GM18526 (cell line): ENCODE results near the gene EHD1.

ENCODE experiments used
- POLR2A ChIP-seq: IDR thresholded peaks from 3 replicates; pipeline ENCODE4 v1.6.1; 2011; ENCODE audit not compliant: insufficient read length; ENCODE audit errors: extremely low read depth

Gene EHD1

DNA sequence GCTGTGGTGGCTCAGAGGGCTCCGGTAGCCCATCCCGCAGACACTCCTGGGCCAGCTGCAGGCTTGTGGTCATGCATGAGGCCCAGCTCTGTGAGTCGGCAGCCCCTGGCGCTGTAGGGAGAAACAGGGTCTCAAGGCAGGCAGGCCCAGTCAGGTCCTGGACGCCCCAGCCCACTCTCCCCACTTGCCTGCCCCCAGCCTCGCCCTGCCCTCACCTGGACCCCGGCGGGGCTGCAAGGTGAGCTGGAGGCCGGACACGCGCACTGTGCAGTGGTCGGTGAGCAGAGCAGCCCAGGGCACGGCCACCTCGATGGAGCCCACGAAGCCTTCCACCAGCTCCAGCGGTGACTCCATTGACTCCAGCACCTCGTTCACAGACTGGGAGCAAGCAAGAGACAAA, 35.7 kb upstream of the EHD1 start:
- no peak for TF ChIP-seq POLR2A

DNA sequence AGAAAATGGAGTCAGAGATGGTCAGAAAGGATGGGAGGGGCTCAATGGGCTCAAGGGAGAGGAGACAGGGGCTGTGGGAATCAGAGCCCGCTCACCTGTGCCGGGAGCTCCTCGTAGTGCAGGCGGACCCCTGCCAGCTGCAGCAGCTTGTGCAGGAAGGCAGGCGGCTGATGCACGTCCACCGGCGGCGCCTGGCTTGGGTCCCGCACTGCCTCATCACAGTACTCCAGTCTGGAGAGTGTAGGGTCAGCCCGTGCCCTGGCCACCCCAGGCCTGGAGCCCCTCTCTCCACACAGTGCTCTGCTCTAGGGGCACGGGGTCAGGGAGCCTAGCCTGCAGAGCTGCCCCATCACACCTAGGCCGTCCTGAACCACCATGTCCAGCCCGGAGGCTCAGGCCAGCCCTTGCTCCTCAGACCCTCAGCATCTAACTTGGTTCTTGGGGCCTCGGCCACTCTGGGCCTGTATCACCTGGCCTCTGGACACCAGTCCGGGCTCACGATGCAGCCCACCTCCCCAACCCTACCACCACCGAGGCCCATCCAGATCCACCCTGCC, 34.8 kb upstream of the EHD1 start:
- no peak for TF ChIP-seq POLR2A

DNA sequence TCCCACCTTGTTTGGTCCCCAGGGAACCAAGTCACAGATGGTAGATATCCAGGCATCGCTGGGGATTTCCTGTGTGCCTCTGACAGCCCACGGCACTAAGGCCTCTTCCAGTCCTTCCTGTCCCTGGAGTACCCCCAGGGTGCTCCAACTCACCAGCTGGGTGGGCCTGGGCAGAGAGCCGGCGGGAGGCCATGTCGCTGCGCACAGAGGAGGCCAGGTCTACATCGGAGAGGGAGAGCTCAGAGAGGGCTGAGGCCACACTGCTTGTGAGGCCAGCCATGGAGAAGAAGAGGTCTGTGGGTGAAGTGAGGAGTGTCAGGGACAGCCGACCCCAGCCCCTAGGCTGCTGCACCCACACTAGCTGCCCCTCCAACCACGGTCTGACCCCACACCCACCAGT, 33.3 kb upstream of the EHD1 start:
- no peak for TF ChIP-seq POLR2A

- TF ChIP-seq POLR2A, result no peak
These were observed 32.7 kb upstream of the EHD1 start for GRCh38 chr11:64911142-64911541.

GRCh38 chr11:64910451-64911093, 32.2 kb upstream of the EHD1 start:
- no peak for TF ChIP-seq POLR2A

GRCh38 chr11:64909653-64910343, 31.4 kb upstream of the EHD1 start:
- no peak for TF ChIP-seq POLR2A

- TF ChIP-seq POLR2A, result no peak
These were observed 30.3 kb upstream of the EHD1 start for GRCh38 chr11:64908766-64909165.

DNA sequence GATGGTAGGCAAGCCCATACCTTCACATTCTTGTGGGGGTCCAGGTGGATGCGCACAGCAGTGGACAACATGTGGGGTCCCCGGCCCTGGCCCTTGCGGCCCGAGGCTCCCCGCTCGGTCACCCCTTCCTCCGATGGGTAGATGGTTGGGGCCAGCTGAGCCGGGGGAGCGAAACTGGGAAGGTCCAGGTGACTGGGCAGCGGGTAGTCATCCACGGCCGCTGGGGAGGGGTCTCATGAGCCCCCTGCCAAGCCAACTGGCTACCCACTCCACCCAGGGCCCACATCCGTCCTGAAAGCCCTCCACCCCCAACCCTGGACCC, 27.9 kb upstream of the EHD1 start:
- no peak for TF ChIP-seq POLR2A

DNA sequence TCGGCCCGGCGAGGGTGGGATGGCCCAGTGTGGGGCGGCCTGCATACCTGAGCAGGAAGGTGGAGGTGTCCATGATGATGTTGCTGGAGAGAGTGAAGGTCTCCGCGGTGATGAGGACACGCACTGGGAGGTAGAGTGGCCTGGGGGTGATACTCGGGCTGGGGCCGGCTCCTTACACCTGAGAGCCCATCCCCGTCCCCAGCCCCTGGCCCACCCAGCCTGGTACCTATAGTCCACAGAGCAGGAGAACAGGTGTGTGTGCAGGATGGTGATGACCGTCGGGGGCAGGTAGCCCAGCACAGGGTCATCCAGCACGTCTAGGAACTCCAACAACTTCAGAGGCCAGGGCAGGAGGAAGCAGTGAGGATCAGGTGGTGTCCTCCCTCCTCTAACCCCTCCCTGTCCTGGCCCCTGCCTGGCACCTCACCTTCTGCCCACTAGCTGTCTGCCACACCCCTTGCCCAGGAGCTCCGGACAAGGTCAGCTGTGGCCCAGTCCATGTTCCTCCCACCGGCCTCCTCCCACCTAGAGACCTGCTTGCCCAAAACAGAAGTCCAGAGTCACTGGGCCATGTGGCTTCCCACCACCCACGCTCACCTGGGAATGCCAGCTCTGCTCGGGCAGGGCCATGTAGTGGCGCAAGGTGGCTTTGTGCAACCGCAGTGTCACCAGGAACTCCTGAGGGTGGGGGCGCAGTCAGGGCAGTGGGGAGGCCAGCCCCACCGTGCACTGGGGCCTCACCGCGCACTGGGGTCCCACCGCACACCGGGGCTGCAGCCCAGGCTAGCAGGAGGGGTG, 27.3 kb upstream of the EHD1 start:
- no peak for TF ChIP-seq POLR2A

DNA sequence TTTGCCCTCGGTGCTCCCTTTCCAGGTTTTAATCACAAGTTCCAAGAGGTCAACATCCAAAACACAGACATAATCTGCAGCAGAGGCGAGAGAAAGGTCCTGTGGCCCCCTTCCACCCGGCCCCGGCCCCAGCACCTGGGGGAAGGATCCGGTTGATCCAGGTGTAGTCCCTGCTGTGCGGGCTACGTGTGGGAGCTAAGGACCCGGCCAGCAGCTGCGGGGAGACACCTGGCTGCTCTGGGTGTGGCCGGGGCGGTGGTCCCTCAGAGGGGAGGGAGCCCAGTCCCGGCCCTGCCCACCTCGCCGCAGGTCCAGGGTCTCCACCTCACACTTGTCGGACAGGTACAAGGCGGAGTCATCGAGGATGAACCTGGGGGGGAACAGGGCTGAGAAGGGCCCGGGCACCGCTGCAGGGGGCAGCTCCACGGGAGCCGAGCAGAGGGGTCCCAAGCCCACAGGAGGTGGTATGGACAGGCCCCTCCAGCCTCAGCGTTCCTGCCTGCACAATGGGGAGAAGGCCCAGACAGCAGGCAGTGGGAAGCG, 24.9 kb upstream of the EHD1 start:
- no peak for TF ChIP-seq POLR2A

GRCh38 chr11:64902102-64902900, 23.9 kb upstream of the EHD1 start:
- no peak for TF ChIP-seq POLR2A

- TF ChIP-seq POLR2A, result no peak
These were observed 22.4 kb upstream of the EHD1 start for GRCh38 chr11:64900774-64901173.

GRCh38 chr11:64900263-64900678, 21.9 kb upstream of the EHD1 start:
- TF ChIP-seq POLR2A, result no peak

DNA sequence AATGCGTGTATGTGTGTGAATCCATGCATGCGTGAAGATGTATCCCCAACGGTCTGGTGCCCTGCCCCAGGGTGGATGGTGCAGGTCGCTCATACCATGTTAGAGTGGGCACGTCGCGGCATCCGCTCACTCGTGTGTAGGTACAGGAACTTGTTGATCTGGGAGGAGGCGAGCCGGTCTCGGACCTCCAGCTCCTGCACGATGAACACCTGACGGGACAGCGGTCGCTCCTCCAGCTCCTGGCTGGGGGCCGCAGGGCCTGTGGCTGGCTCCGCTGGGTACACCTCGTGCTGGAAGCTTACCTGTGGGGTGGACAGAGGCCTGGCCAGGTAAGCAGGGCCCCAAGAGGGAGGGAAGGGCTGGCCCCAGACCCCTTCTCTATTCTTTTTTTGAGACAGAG, 20.1 kb upstream of the EHD1 start:
- no peak for TF ChIP-seq POLR2A

- no peak for TF ChIP-seq POLR2A
These were observed 19.6 kb upstream of the EHD1 start for GRCh38 chr11:64898076-64898445.
